GM18517 (cell line): ENCODE results near the gene SLC9A9.

Experiments
- ATAC-seq: cut with Tn5 transposase; IDR thresholded peaks from one replicate; pipeline ENCODE4 v1.9.1; 2021; ENCODE audit warnings: mild to moderate bottlenecking, moderate library complexity; ENCODE audit not compliant: unreplicated experiment

Gene SLC9A9

DNA sequence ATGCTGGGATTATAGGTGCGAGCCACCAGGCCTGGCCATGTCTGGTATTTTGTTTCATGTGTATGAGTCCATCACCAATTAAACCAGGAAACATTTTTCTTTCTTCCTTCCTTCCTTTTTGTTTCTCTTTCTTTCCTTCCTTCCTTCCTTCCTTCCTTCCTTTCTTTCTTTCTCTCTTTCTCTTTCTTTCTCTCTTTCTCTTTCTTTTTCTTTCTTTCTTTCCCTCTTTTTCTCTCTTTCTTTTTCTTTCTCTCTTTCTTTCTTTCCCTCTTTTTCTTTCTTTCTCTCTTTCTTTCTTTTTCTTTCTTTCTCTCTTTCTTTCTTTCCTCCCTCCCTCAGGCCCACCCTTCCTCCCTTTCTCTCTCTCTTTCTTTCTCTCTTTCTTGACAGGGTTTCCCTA is 83.4 kb downstream of the SLC9A9 start:
- no peak for ATAC-seq

- ATAC-seq, result no peak
Measured at GRCh38 chr3:143763564-143764162, 84.6 kb downstream of the SLC9A9 start.

- ATAC-seq, result no peak
Measured at GRCh38 chr3:143757691-143758090, 90.6 kb downstream of the SLC9A9 start.

- no peak for ATAC-seq
Measured at GRCh38 chr3:143755978-143756377, 92.3 kb downstream of the SLC9A9 start.

GRCh38 chr3:143754090-143754489 is 94.2 kb downstream of the SLC9A9 start:
- ATAC-seq, result no peak

DNA sequence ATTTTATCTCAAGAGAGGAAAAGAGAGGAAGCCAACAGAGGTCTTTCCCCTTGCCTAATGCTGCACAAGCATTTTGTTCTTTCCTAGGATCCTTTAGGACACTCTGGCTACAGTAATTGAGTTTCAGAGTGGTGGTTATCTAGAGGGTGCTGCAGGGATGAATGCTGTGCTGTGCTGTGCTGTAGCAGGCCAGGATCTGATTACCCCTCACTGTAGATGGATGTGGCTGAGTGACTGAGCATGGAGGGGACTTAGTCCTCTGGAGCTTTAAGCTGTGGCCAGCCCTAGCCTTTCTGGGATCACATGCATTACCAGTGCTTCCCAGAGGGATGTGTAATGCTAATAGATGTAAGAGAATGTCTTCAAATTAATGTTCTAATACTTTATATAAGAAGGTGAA is 94.8 kb downstream of the SLC9A9 start:
- no peak for ATAC-seq

- no peak for ATAC-seq
Measured at GRCh38 chr3:143753006-143753405, 95.3 kb downstream of the SLC9A9 start.

DNA sequence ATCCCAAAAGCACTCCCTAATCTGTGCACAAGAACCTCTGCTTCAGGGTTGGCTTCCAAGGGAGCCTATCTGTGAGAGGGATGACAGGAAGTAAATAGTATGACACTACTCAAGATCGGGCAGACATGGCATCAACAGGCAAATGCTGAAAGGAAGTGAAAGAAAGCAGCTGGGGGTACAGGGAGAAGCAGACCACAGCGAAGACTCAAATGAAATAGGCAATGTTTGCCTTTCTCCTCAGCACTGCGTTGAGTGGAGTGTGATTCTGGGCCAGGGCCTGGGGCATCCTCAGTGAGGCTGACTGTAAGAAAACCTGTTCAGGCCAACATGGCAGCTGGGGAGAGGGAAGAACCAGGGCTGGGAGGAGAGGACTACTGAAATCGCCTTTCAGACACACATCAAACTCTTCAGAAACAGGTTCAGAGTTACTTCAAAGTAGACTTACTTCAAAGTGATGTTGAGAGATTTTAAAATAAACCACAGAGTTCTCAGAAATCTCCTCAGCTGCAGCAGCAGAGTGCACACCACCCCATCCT is 96.6 kb downstream of the SLC9A9 start:
- ATAC-seq, result peak; percentile 83

DNA sequence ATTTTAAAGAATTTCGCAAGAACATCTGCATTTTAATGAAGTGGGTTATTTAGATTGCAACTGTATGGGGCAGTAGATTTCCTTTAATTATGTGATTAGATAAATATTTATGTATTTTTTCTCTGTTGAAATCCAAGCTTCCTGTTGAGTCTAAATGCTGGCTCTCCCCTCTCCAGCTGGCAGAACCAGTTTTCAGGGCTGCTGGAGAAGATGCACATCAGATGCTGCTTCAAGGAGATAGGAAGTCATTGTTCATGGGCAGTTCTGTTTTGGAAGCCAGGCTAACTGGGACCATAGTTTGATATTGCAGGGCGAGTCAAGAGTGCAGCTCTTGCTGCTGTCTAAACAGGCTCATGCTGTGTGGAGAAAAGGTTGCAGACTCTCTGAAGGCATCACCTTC is 97.4 kb downstream of the SLC9A9 start:
- no peak for ATAC-seq

GRCh38 chr3:143749926-143750325 is 98.3 kb downstream of the SLC9A9 start:
- ATAC-seq, result no peak

- no peak for ATAC-seq
Measured at GRCh38 chr3:143737065-143737464, 111.2 kb downstream of the SLC9A9 start.

- ATAC-seq, result no peak
Measured at GRCh38 chr3:143736205-143736997, 111.9 kb downstream of the SLC9A9 start.

- no peak for ATAC-seq
Measured at GRCh38 chr3:143731776-143732175, 116.5 kb downstream of the SLC9A9 start.

- ATAC-seq, result no peak
Measured at GRCh38 chr3:143731320-143731719, 116.9 kb downstream of the SLC9A9 start.

DNA sequence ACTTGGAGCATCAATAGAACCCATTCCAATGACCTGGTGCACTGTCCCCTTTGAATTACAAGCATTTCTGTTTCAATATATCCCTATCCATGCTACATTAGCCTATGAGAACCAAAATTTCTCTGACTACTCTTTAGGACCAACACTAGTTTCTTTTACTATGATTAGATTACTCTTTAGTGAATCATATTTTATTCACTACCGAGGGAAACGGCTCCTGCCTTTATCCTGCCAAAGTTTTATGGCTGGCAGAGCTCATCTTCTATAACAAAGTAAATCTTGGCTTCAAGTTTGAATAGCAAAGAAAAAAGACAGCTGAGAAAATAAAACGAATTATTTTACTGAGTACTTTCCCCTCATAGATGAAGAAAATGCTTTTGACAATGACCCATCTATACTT is 120.9 kb downstream of the SLC9A9 start:
- ATAC-seq, result no peak

DNA sequence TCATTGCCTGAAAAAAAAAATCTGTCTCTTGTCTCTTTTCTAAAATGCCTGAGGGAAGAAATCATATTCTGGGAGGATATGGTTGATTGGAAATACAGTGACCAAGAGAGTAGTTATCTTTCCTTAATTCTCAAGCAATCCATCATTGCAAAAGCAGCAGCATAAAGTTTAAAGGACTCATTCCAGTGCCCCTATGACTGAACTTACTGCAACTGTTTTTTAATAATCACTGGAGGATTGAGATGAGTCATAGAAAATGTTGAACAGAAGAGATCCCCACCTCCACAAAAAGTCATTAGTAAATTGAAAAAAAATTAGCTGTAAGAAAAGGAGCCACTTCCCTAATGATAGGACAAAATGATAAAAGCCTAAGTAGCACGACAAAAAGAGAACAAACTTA is 121.5 kb downstream of the SLC9A9 start:
- ATAC-seq, result no peak

- no peak for ATAC-seq
Measured at GRCh38 chr3:143720381-143720780, 127.9 kb downstream of the SLC9A9 start.

DNA sequence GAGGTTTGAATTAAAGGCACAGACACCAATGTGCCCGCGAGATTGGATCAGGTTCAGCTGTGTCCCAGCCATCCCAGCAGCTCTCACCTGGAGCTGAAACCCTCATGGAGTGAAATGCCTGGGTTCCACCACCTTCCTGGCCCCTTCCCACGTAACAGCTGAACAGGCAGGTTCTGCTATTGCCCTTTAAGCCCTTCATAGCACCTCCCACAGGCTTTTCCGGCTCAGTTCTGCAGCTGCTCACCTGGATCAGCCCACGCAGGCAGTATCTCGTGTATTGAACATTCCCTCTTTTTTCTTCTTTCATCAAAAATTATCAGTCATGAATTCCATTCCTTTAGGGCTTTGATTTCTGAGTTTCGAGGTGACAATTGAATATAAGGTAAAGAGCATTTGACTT is 129.8 kb downstream of the SLC9A9 start:
- no peak for ATAC-seq

- no peak for ATAC-seq
Measured at GRCh38 chr3:143716731-143717130, 131.5 kb downstream of the SLC9A9 start.

- ATAC-seq, result no peak
Measured at GRCh38 chr3:143712522-143712921, 135.7 kb downstream of the SLC9A9 start.

GRCh38 chr3:143707848-143708247 is 140.4 kb downstream of the SLC9A9 start:
- ATAC-seq, result no peak

DNA sequence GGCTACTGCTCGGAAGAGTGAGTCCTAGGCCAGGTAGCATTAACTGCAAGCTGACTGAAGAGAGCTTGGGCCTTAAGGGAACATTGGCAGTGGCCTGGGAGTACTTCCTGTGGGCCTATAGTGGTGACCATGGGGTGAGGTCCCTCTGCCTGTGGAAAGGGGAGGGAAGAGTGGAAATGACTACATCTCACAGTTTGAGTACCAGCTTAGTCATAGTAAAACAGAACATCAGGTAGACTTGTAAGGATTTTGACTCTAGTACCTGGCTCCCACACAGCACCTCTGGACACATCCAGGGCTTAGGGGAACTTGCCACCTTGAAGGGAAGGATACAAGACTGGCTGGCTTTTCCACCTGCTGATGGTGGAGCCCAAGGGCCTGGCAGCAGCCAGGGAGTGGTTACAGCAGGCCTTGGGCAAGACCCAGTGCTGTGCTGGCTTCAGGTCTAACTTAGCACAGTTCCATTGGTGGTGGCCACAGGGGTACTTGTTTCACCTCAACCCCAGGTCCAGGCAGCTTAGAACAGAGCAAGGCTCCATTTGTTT is 147.8 kb downstream of the SLC9A9 start:
- no peak for ATAC-seq
